HepG2 (cell line): ENCODE measurements around the gene FASTKD1. TPM values are rescaled to one million over a fixed set of nuclear protein-coding genes. Genes with fewer than 3 reads are reported as not detected.
A peak's percentile ranks its signal among the peaks of the same experiment; 100 is the strongest.

Source experiments
- ATAC-seq: fragments of 200-7000 bp; cut with Tn5 transposase; 3 replicates; pipeline ENCODE4 v1.9.1; 2020; ENCODE audit warnings: mild to moderate bottlenecking, moderate library complexity
- BruUV-seq: library from RNA; stranded (reverse); fragments of 400-500 nt; replicated peaks from 2 replicates; lab custom pipeline; 2021; lab: Mats Ljungman, UMichigan
- CTCF ChIA-PET: fragments of 300-600 bp; formaldehyde crosslinking; extraction: SDS; loops from one replicate; lab custom pipeline; 2021; ENCODE audit warnings: low total read pairs, inconsistent platforms, low intra/inter-chr PET ratio; lab: Yijun Ruan, JAX
- POLR2A ChIA-PET: fragments of 350-600 bp; sonication (Branson Sonifier 250); formaldehyde crosslinking; loops from one replicate; lab custom pipeline; 2020; ENCODE audit warnings: antibody characterized with exemption, inconsistent platforms; lab: Yijun Ruan, JAX
- DNase-seq: peaks from one replicate; pipeline ENCODE4 v3.0.0-alpha.2; 2015; ENCODE audit warnings: low spot score
- FAIRE-seq: peaks from 3 replicates; lab custom pipeline; 2011; peaks lifted over from hg19 to GRCh38; lab: Jason Lieb, UNC
- H2AFZ ChIP-seq: one replicate; pipeline ENCODE4 v1.6.1; 2011; ENCODE audit warnings: low read length, inconsistent platforms
- H3K27ac ChIP-seq: fragments of 300-600 bp; 3 replicates; pipeline ENCODE4 v1.8.0; 2011; ENCODE audit warnings: mixed run types, mild to moderate bottlenecking, mixed read lengths, low read length, inconsistent platforms; ENCODE audit not compliant: insufficient read depth; ENCODE audit errors: extremely low read length
- H3K27me3 ChIP-seq, 2 experiments: fragments of 200-600 bp in 1 of 2; 2 replicates in 1 of 2; 3 replicates in 1 of 2; pipeline versions ENCODE4 v1.6.0 to v1.8.0; 2011; ENCODE audit warnings: low read length in 2 of 2, mild to moderate bottlenecking in 2 of 2, moderate library complexity in 2 of 2, inconsistent platforms in 1 of 2; ENCODE audit not compliant: insufficient read depth in 2 of 2, control insufficient read depth in 1 of 2
- H3K36me3 ChIP-seq, 2 experiments: fragments of 200-600 bp in 1 of 2; replicated peaks in 1 of 2; 2 replicates in 1 of 2; 3 replicates in 1 of 2; pipeline versions ENCODE4 v1.5.1 to v1.8.0; 2011; ENCODE audit warnings: low read length in 2 of 2, inconsistent platforms in 1 of 2; ENCODE audit not compliant: insufficient read depth in 2 of 2, control insufficient read depth in 1 of 2
- H3K4me1 ChIP-seq: 2 replicates; pipeline ENCODE4 v1.5.1; 2012; ENCODE audit warnings: low read length, inconsistent platforms; ENCODE audit not compliant: insufficient read depth
- H3K4me2 ChIP-seq: 2 replicates; pipeline ENCODE4 v1.6.0; 2011; ENCODE audit warnings: low read depth, low read length, inconsistent platforms
- H3K4me3 ChIP-seq, 3 experiments: fragments of 200-600 bp in 1 of 3; sonication (generic), shearing (Covaris generic) in 1 of 3; replicated peaks in 1 of 3; 2 replicates each; pipeline ENCODE4 v1.5.1; 2011 to 2016; ENCODE audit warnings: low read length in 3 of 3, inconsistent platforms in 2 of 3, low read depth in 2 of 3, mild to moderate bottlenecking in 2 of 3, control low read depth in 1 of 3, mixed read lengths in 1 of 3; ENCODE audit not compliant: insufficient read depth in 1 of 3
- H3K79me2 ChIP-seq: one replicate; pipeline ENCODE4 v1.6.1; 2011; ENCODE audit warnings: low read length, inconsistent platforms; ENCODE audit not compliant: insufficient read depth
- H3K9ac ChIP-seq: 2 replicates; pipeline ENCODE4 v1.6.0; 2011; ENCODE audit warnings: mild to moderate bottlenecking, low read depth, low read length, inconsistent platforms; ENCODE audit not compliant: insufficient read depth
- H3K9me3 ChIP-seq: 2 replicates; pipeline ENCODE4 v1.5.1; 2012; ENCODE audit warnings: mild to moderate bottlenecking, low read length
- H4K20me1 ChIP-seq: 2 replicates; pipeline ENCODE4 v1.6.0; 2011; ENCODE audit warnings: inconsistent platforms, mild to moderate bottlenecking, low read length, moderate library complexity; ENCODE audit not compliant: insufficient read depth
- AKNA ChIP-seq: sonication (generic); formaldehyde crosslinking; IDR thresholded peaks from 2 replicates; pipeline ENCODE4 v1.4.0; 2020; ENCODE audit warnings: missing genetic modification reagents, borderline replicate concordance
- ATF7 ChIP-seq, 2 experiments: fragments of 450-650 bp in 1 of 2; sonication (generic) in 1 of 2; formaldehyde crosslinking in 1 of 2; IDR thresholded peaks; 2 replicates each; pipeline versions ENCODE4 v1.4.0 to v1.6.1; 2016 to 2020; ENCODE audit warnings: antibody characterized with exemption in 1 of 2, mild to moderate bottlenecking in 1 of 2, missing genetic modification reagents in 1 of 2
- HDAC1 ChIP-seq: sonication (generic); formaldehyde crosslinking; IDR thresholded peaks from 2 replicates; pipeline ENCODE4 v1.5.1; 2020; ENCODE audit warnings: mild to moderate bottlenecking, missing genetic modification reagents
- LRRFIP1 ChIP-seq: sonication (generic); formaldehyde crosslinking; conservative IDR thresholded peaks from 2 replicates; pipeline ENCODE4 v1.4.0; 2020; ENCODE audit warnings: missing genetic modification reagents
- MAFG ChIP-seq: sonication (generic); formaldehyde crosslinking; IDR thresholded peaks from 2 replicates; pipeline ENCODE4 v1.5.1; 2020; ENCODE audit warnings: mild to moderate bottlenecking, missing genetic modification reagents
- NCOA5 ChIP-seq: sonication (generic); formaldehyde crosslinking; IDR thresholded peaks from 2 replicates; pipeline ENCODE4 v1.4.0; 2020; ENCODE audit warnings: missing genetic modification reagents
- PCBP2 ChIP-seq: fragments of 200-400 bp; formaldehyde crosslinking; optimal IDR thresholded peaks from 2 replicates; pipeline ENCODE3; 2018; ENCODE audit warnings: low read length, low read depth; ENCODE audit not compliant: poor library complexity, severe bottlenecking
- RBFOX2 ChIP-seq: fragments of 200-400 bp; formaldehyde crosslinking; IDR thresholded peaks from 2 replicates; pipeline ENCODE4 v1.6.1; 2017; ENCODE audit warnings: low read depth, mild to moderate bottlenecking, low read length
- SRF ChIP-seq: IDR thresholded peaks from 2 replicates; pipeline ENCODE4 v1.6.1; 2011; ENCODE audit warnings: mild to moderate bottlenecking, low read depth, low read length, moderate library complexity
- ZNF773 ChIP-seq: sonication (generic); formaldehyde crosslinking; IDR thresholded peaks from 2 replicates; pipeline ENCODE4 v1.4.0; 2020; ENCODE audit warnings: missing genetic modification reagents, borderline replicate concordance
- WGBS: methylation state at CpG from one replicate; pipeline ENCODE4 v1.1.6; 2017; ENCODE audit warnings: low lambda C conversion rate; 5-methylcytosine and 5-hydroxymethylcytosine counted together
- in situ Hi-C: cut with HindIII; loops from 2 replicates; pipeline ENCODE4 v1.10.0; 2017; ENCODE audit warnings: low pct_unique_long_range_greater_than_20kb; ENCODE audit not compliant: extremely low pct_ligation_motif_present
- intact Hi-C: fragments of 100-400 bp; cut with micrococcal nuclease; formaldehyde crosslinking; loops from one replicate; pipeline ENCODE4 v1.10.0; 2022; ENCODE audit not compliant: unreplicated experiment
- polyA plus RNA-seq, 8 experiments: library from polyadenylated mRNA; depleted of rRNA in 3 of 8; stranded (reverse) in 7 of 8; unstranded in 1 of 8; fragments of >200 nt; fragmentation: Illumina TruSeq in 4 of 8; extraction: Trizol in 4 of 8; gene quantifications; 2 replicates each; pipeline versions ENCODE4 v1.2.1 to v1.2.3, GENCODE V29; 2011 to 2016; ENCODE audit warnings: low read depth in 4 of 8, missing spikeins in 1 of 8, mixed read lengths in 1 of 8; ENCODE audit not compliant: insufficient read depth in 1 of 8
- total RNA-seq, 5 experiments: library from RNA; depleted of rRNA; stranded (reverse); fragments of >200 nt; fragmentation: Illumina TruSeq; extraction: Trizol; gene quantifications; 2 replicates each; pipeline ENCODE4 v1.2.3, GENCODE V29; 2016; ENCODE audit warnings: low read depth in 1 of 5
- TF ChIP-seq, protein P1 (sequence below): sonication (generic); formaldehyde crosslinking; IDR thresholded peaks from 2 replicates; pipeline ENCODE4 v1.5.1; 2020; ENCODE audit warnings: missing genetic modification reagents, mild to moderate bottlenecking, borderline replicate concordance
- TF ChIP-seq, protein P2 (sequence below): sonication (generic); formaldehyde crosslinking; IDR thresholded peaks from 2 replicates; pipeline ENCODE4 v1.4.0; 2020; ENCODE audit warnings: missing genetic modification reagents
- TF ChIP-seq, protein P3 (sequence below): sonication (generic); formaldehyde crosslinking; IDR thresholded peaks from 2 replicates; pipeline ENCODE4 v1.5.0; 2020; ENCODE audit warnings: missing genetic modification reagents

The FASTKD1 gene
- total and polyA plus RNA-seq, 2 of the 13 experiments (the other 11 are each of a cell fraction or from before 2014, with no cell fraction given): 35.0 to 38.0 TPM

DNA sequence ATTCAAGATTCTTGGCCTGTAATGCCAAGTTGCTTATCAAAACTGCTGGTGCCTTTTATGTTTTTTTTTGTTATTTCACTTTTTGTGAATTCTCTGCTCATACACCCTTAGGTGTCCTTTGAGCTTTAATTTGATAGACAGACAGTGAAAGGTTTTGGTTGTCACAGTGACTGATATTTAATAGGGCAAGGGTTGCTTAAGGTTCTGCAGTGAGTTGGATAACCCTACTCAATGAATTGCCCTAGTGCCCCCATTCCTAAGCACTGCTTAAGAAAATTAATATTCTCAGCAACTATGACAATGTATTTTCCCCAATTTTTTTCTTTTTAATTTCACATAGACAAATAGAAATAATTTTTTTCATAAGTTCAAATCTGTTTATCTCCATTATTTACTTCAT, 25.9 kb upstream of the FASTKD1 start (continued):
- TF ChIP-seq, protein P1, sequence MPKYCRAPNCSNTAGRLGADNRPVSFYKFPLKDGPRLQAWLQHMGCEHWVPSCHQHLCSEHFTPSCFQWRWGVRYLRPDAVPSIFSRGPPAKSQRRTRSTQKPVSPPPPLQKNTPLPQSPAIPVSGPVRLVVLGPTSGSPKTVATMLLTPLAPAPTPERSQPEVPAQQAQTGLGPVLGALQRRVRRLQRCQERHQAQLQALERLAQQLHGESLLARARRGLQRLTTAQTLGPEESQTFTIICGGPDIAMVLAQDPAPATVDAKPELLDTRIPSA (CRISPR knock-in tag): no peak
- no peak for TF ChIP-seq RBFOX2
- no peak for TF ChIP-seq HDAC1
- no peak for TF ChIP-seq NCOA5 (CRISPR knock-in tag)
- TF ChIP-seq, protein P2, sequence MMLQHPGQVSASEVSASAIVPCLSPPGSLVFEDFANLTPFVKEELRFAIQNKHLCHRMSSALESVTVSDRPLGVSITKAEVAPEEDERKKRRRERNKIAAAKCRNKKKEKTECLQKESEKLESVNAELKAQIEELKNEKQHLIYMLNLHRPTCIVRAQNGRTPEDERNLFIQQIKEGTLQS: no peak

- no TSS peak for BruUV-seq
- 98% methylated on average over 2 of the region's 2 CpGs for WGBS
- intact Hi-C loops: no loop called here
Observed at GRCh38 chr2:169598982-169599381, 25.3 kb upstream of the FASTKD1 start.

More at GRCh38 chr2:169598982-169599381, 25.3 kb upstream of the FASTKD1 start:
- peaks cover 0 to 9% of the 10 kb centered on the region in 2 experiments; a peak in 3 of 5 replicates for H3K36me3 ChIP-seq
- H3K79me2 ChIP-seq: peaks cover 96% of the 10 kb centered on the region
- FAIRE-seq: no peak
- POLR2A ChIA-PET: no interaction called here
- in situ Hi-C loops: no loop called here
- CTCF ChIA-PET: no interaction called here
- H3K4me2 ChIP-seq: no peak overlapping the region
- TF ChIP-seq LRRFIP1 (CRISPR knock-in tag) (no peak), ZNF773 (CRISPR knock-in tag) (no peak), MAFG (no peak), ATF7 (IDR thresholded peaks at IDR 0.05) (peak; percentile 56), ATF7 (CRISPR knock-in tag; IDR thresholded peaks at IDR 0.05) (no peak), PCBP2 (no peak), AKNA (no peak), SRF (no peak)
- TF ChIP-seq, protein P3, sequence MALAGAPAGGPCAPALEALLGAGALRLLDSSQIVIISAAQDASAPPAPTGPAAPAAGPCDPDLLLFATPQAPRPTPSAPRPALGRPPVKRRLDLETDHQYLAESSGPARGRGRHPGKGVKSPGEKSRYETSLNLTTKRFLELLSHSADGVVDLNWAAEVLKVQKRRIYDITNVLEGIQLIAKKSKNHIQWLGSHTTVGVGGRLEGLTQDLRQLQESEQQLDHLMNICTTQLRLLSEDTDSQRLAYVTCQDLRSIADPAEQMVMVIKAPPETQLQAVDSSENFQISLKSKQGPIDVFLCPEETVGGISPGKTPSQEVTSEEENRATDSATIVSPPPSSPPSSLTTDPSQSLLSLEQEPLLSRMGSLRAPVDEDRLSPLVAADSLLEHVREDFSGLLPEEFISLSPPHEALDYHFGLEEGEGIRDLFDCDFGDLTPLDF: no peak
- no peak overlapping the region for H2AFZ ChIP-seq
- no peak for DNase-seq
- H3K9me3 ChIP-seq: no peaks in the 10 kb centered on the region
- no peak for ATAC-seq
- H3K27ac ChIP-seq: no peak overlapping the region
- H3K9ac ChIP-seq: no peak overlapping the region
- H3K27me3 ChIP-seq: no peaks in the 10 kb centered on the region
- H4K20me1 ChIP-seq: peaks cover 24% of the 10 kb centered on the region
- no peaks in the 10 kb centered on the region for H3K4me1 ChIP-seq
- H3K4me3 ChIP-seq: no peak overlapping the region
